Measurements from ENCODE around the gene SLC13A4.
"Not testable (repeated sequence)": the region's sequence is repeated elsewhere in the genome, so short reads cannot be mapped to it uniquely, and the experiment has no call there.

Gene SLC13A4

DNA sequence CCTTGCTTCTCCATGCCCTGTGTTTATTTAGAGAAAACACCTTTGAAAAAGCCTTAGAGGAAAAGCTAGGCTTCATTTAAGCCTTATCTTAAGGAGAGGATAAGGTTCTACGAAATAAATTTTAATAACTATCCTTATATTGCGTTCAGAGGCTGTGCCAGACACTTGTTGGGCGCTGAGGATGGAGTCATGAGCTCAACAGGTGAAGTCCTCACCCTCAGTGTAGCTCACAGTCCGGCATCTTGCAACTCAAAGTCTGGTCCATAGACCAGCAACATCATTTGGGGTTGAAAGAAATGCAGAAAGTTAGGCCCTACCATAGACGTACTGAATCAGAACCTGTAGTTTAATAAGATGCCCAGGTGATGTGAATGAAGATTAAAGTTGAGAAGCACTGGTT lies 69.4 kb downstream of the SLC13A4 start:
- DNase-seq: no peak

DNA sequence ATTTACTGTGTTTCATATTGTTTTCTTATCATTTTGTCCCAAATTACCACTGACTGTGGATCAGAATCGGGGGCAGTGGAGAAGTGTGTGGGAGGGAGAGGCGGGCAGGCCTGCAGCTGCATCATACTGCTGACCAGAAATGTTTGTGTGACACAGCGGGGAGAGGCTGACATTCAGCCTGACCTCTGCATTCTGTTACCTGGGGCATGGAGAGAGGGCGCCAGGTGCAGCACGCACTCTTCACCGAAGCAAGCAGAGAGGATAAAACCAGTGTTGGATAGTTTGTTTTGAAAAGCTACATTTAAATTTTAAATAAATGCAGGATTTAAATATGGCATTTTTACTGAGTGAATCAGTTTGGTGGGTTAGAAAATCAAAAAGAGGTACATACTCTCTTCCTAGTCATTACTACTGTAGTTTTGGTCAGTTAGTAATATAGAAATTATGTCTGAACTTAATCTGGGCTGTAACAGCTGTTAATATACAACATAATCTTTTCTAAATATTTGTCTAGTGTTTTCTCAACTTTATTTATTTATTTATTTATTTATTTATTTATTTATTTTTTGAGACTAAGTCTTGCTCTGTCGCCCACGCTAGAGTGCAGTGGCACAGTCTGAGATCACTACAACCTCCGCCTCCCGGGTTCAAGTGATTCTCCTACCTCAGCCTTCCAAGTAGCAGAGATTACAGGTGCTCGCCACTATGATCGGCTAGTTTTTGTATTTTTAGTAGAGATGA lies 74.5 kb downstream of the SLC13A4 start:
- DNase-seq: no peak

DNA sequence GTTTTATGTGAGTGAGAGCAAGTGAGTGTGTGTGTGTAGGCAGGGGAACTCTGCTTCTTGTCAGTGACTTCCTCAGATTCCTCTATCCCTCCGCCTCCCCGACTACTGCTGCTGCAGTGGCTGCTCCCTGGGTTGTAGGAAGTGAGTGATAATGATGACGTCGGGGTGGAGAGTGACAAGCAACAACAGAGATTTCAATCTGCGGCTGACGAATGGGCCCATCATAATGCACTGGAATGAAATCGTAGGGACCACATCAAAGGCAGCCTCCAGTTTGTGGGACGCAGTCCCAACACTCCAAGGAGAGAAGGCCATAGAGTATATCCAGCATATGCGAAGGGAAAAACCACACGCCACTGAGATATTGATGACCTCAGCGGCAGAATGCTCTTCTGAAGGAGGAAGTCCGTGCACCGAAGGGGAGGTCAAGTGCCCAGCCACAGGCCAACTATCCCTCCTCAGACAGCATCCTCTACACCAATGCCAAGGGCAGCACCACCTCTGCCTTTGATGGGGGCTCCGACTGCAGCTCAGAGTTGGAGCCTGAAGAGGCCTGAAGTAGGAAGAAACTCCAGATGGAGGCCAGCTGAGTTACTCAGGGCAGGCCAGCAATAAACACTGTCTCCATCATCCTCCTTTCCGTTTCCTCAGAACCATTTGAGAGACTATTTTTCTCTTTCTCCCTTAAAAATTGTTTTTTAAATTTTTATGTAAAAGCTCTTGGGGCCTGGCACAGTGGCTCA lies 77.0 kb downstream of the SLC13A4 start:
- no peak for DNase-seq

DNA sequence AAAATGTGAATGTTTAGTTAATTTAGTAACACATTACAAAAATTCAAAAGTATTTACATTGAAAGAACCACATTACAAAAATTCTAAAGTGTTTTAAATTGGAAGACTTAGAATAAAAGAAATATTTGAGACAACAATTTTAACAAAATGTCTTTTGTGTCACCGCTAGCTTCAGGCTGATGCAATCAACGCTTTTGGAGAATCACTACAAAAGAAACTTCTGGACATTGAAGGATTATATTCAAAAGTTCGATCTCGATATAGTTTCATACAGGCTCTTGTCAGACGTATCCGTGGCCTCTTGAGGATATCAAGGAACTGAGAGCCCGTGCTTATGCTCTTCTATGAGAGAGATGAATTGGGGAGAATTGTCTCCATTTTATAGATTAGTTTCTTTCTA lies 79.8 kb downstream of the SLC13A4 start:
- DNase-seq: no peak

DNA sequence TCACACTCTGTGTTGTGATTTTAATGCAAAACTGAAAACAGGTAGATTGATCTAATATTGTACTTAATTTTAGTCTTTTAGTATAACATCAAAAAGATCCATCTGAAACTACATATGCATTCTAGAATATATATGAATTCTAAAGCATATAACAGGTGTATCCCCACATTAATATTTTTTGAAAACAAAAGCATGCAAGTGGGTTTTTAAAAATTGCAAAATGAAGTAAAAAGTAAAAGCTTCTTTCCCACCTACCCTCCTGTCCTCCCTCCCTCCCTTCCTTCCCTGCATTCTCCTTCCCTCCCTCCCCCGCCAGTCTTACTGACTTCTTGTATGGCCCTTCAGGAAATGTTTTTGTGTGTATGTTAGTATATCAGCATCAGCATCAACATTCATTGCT lies 80.2 kb downstream of the SLC13A4 start:
- DNase-seq: no peak

DNA sequence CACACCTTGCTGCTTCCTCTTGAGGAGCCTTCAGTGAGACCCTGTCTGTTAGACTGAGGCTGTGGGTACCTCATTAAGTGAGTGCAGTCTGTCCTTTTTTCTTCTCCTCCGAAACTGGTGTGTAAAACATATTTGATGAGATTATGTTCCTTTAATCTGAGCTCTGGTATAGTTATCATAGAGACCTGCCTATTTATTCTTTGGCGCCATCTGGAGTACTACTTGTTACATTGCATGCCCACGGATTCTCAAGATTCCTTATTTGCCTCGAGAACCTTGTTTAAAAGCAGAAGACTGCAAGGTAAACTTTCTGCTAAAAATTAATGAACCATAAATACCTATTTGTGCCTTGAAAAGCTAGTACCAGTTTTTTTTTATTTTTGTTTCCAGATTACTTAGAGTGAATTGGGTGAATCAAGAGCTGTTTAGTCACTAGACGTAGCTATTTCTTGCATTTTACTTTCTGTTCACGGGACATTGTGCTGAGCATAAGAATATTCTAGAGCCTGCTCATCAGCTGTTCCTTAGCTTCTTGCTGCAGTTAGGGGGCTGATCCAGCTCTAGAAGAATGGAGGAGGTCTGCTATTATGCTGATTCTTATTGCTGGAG lies 82.6 kb downstream of the SLC13A4 start:
- DNase-seq: no peak

DNA sequence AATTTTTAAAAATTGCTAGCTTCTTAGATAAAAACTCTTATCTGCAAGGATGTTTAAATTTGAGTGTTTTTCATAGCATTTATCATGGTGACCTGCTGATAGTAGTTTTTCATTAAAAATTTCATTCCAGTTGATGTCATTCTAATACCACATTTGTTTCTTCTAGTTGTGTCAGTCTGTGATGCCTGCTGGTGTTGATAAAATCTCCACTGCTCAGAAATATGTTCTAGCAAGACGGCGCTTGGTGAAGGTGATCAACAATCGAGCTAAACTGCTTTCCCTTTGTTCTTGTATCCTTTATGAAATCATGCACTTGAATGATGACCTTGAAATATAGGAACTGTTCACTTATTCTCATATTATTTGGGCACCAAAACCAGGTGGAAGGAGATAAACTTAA lies 83.3 kb downstream of the SLC13A4 start:
- no peak for DNase-seq

DNA sequence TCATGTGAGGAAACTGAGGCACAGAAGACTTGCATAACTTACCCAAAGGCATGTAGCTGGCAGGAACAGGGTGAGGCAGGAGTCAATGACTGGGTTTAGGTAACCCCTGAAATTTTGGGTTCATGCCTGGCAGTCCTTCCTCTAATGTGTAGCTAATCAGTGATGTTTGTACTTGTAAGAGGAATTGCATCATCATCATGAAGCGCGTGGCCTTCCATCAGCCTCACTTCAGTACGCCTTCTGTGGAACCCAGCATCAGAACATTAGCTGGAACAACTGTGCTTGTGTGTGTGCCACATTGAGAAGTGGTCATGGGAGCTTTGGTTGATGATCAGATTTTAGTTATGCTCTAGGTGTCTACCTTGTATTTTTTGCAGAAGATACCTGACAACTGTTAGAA lies 83.8 kb downstream of the SLC13A4 start:
- no peak for DNase-seq

DNA sequence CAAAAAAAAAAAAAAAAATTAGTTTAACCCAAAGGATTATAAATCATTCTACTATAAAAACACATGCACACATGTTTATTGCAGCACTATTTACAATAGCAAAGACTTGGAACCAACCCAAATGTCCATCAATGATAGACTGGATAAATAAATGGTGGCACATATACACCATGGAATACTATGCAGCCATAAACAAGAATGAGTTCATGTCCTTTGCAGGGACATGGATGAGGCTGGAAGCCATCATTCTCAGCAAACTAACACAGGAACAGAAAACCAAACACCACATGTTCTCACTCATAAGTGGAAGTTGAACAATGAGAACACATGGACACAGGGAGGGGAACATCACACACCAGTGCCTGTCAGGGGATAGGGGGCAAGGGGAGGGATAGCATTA lies 88.3 kb downstream of the SLC13A4 start:
- DNase-seq: not testable (repeated sequence)

DNA sequence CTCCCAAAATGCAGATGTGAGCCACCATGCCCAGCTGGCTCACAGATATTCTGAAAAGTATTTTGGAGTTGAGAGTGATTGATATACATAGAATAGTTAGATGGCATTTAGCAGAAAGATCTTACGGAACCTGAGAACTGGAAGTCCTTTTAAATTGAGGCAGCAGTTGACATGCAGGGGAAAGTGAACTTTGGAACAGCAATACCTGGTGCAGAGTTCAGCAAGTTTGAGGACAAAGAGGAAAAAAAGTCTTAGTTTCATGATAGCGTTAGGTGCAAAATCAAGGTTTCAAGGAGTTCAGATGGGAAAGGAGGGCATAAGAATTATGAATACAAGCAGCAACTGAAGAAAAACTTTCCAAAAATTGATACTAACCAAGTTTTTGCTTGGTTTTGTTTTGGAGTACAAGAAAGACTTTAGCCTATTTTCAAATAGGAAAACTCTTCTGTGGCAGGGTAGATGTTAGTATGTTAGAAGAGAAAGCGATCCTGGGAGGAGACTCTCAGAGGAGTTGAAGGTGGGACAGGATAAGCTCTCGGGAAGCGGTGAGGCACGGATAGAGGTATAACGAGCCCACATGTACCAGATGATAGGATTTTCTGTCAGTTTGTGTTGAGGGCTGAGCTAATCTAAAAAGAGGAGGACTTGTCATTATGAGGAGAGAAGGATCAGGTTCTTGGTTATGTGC lies 93.7 kb downstream of the SLC13A4 start:
- no peak for DNase-seq

Measured in NCI-H187 treated with DMSO at 0.1 percent for 48 hours (cell line).